ENCODE data around the gene AMBRA1. TPM values are rescaled to one million over a fixed set of nuclear protein-coding genes. Genes with fewer than 3 reads are reported as not detected.

AMBRA1 gene
- total RNA-seq, 3 donors from 2014 or later (not counting 1 experiment from before 2014, with no cell fraction given) = 41.3 to 52.7 (median 46.2) TPM

- Mint-ChIP-seq H3K36me3 (no peaks in the 10 kb centered on the region), H3K4me1 (peaks cover 45 to 79% of the 10 kb centered on the region in 2 donors), H3K4me3 (peak overlapping the region; percentile 42), H3K27ac (peak overlapping the region; percentile 86 to 94), H3K9me3 (no peaks in the 10 kb centered on the region), H3K27me3 (ENCODE audit: low read depth in 2 of 2) (no peaks in the 10 kb centered on the region)
- intact Hi-C loops (cut with micrococcal nuclease) = no loop called here
- no peaks in the 10 kb centered on the region for H3K9me3 ChIP-seq (ENCODE audit: control insufficient read depth, insufficient read depth, low read length)
- DNase-seq (no peak), ATAC-seq (no peak)
- H3K27ac ChIP-seq (ENCODE audit: low read length) = no peak overlapping the region
- H3K36me3 ChIP-seq (ENCODE audit: control insufficient read depth, insufficient read depth, low read length) = peaks cover 45% of the 10 kb centered on the region
- WGBS (ENCODE audit: insufficient coverage) = 93% methylated on average over 3 of the region's 3 CpGs
- H3K4me1 ChIP-seq (ENCODE audit: control insufficient read depth, insufficient read depth, low read length) = peaks cover 80% of the 10 kb centered on the region
- H3K27me3 ChIP-seq (ENCODE audit: control insufficient read depth, insufficient read depth, low read length) = no peaks in the 10 kb centered on the region
- no peak overlapping the region for H3K4me3 ChIP-seq (ENCODE audit: low read length)
- TF ChIP-seq CTCF (IDR thresholded peaks at IDR 0.05) = no peak
Observed at GRCh38 chr11:46364791-46365190, 229.0 kb downstream of the AMBRA1 start.

- intact Hi-C loops (cut with micrococcal nuclease) = no loop called here
- DNase-seq (no peak), ATAC-seq (no peak)
- 91% methylated on average over 9 of the region's 9 CpGs for WGBS (ENCODE audit: insufficient coverage)
- H3K4me1 Mint-ChIP-seq = peaks cover 45 to 74% of the 10 kb centered on the region in 2 donors
- H3K4me1 ChIP-seq (ENCODE audit: control insufficient read depth, insufficient read depth, low read length) = peaks cover 80% of the 10 kb centered on the region
- no peak for TF ChIP-seq CTCF (IDR thresholded peaks at IDR 0.05)
- no peaks in the 10 kb centered on the region for H3K27me3 Mint-ChIP-seq (ENCODE audit: low read depth in 2 of 2)
- peak overlapping the region; percentile 42 for H3K4me3 Mint-ChIP-seq
- H3K36me3 ChIP-seq (ENCODE audit: control insufficient read depth, insufficient read depth, low read length) = peaks cover 39% of the 10 kb centered on the region
- no peaks in the 10 kb centered on the region for H3K27me3 ChIP-seq (ENCODE audit: control insufficient read depth, insufficient read depth, low read length)
- H3K27ac Mint-ChIP-seq = peak overlapping the region; percentile 86 to 94
- H3K4me3 ChIP-seq (ENCODE audit: low read length) = no peak overlapping the region
- no peaks in the 10 kb centered on the region for H3K9me3 ChIP-seq (ENCODE audit: control insufficient read depth, insufficient read depth, low read length)
- H3K36me3 Mint-ChIP-seq = no peaks in the 10 kb centered on the region
- no peaks in the 10 kb centered on the region for H3K9me3 Mint-ChIP-seq
- H3K27ac ChIP-seq (ENCODE audit: low read length) = no peak overlapping the region
Observed at GRCh38 chr11:46364056-46364455, 229.8 kb downstream of the AMBRA1 start.

- Mint-ChIP-seq H3K9me3 (no peaks in the 10 kb centered on the region), H3K4me1 (peaks cover 44 to 72% of the 10 kb centered on the region in 2 donors), H3K27me3 (ENCODE audit: low read depth in 2 of 2) (no peaks in the 10 kb centered on the region), H3K4me3 (peak overlapping the region; percentile 86), H3K36me3 (no peaks in the 10 kb centered on the region), H3K27ac (peak overlapping the region; percentile 86 to 94)
- intact Hi-C loops (cut with micrococcal nuclease) = no loop called here
- Histone ChIP-seq H3K4me3 (ENCODE audit: low read length) (no peak overlapping the region), H3K36me3 (ENCODE audit: control insufficient read depth, insufficient read depth, low read length) (peaks cover 36% of the 10 kb centered on the region), H3K4me1 (ENCODE audit: control insufficient read depth, insufficient read depth, low read length) (peaks cover 80% of the 10 kb centered on the region), H3K9me3 (ENCODE audit: control insufficient read depth, insufficient read depth, low read length) (no peaks in the 10 kb centered on the region), H3K27me3 (ENCODE audit: control insufficient read depth, insufficient read depth, low read length) (no peaks in the 10 kb centered on the region), H3K27ac (ENCODE audit: low read length) (peak overlapping the region; percentile 47)
- 75% methylated on average over 21 of the region's 21 CpGs for WGBS (ENCODE audit: insufficient coverage)
- DNase-seq (no peak), ATAC-seq (peak in 1 of 3 donors; percentile 7)
- no peak for TF ChIP-seq CTCF (IDR thresholded peaks at IDR 0.05)
Observed at GRCh38 chr11:46363455-46364005, 230.3 kb downstream of the AMBRA1 start.

- Histone ChIP-seq H3K27ac (ENCODE audit: low read length) (peak overlapping the region; percentile 47), H3K9me3 (ENCODE audit: control insufficient read depth, insufficient read depth, low read length) (no peaks in the 10 kb centered on the region), H3K36me3 (ENCODE audit: control insufficient read depth, insufficient read depth, low read length) (peaks cover 31% of the 10 kb centered on the region), H3K4me3 (ENCODE audit: low read length) (no peak overlapping the region), H3K4me1 (ENCODE audit: control insufficient read depth, insufficient read depth, low read length) (peaks cover 78% of the 10 kb centered on the region), H3K27me3 (ENCODE audit: control insufficient read depth, insufficient read depth, low read length) (no peaks in the 10 kb centered on the region)
- Mint-ChIP-seq H3K9me3 (no peaks in the 10 kb centered on the region), H3K4me1 (peaks cover 40 to 67% of the 10 kb centered on the region in 2 donors), H3K27ac (peak overlapping the region; percentile 86 to 94), H3K36me3 (no peaks in the 10 kb centered on the region), H3K4me3 (peak overlapping the region; percentile 86), H3K27me3 (ENCODE audit: low read depth in 2 of 2) (no peaks in the 10 kb centered on the region)
- intact Hi-C loops (cut with micrococcal nuclease) = no loop called here
- no peak for DNase-seq
- ATAC-seq = peak; percentile 28 to 39 (median 33)
- WGBS (ENCODE audit: insufficient coverage) = 37% methylated on average over 9 of the region's 9 CpGs
- no peak for TF ChIP-seq CTCF (IDR thresholded peaks at IDR 0.05)
Observed at GRCh38 chr11:46363031-46363407, 230.8 kb downstream of the AMBRA1 start.

Data from natural killer cell (primary cell).